NT2/D1 (cell line): Measurements from ENCODE around the gene ABHD6.

ENCODE experiments used
- SUZ12 ChIP-seq: IDR thresholded peaks from 2 replicates; pipeline ENCODE4 v1.6.1; 2011; ENCODE audit not compliant: insufficient read length, insufficient read depth; ENCODE audit errors: extremely low read depth
- YY1 ChIP-seq: IDR thresholded peaks from 2 replicates; pipeline ENCODE4 v1.6.1; 2011; ENCODE audit not compliant: insufficient read length, insufficient read depth
- ZNF274 ChIP-seq: IDR thresholded peaks from 2 replicates; pipeline ENCODE4 v1.6.1; 2011; ENCODE audit warnings: mild to moderate bottlenecking, low read depth, low read length

- TF ChIP-seq ZNF274 (no peak), YY1 (no peak), SUZ12 (no peak)
Measured at GRCh38 chr3:58218904-58219303, 18.7 kb upstream of the ABHD6 start.
